ENCODE results near the gene TCERG1L. TPM values are rescaled to one million over a fixed set of nuclear protein-coding genes. Genes with fewer than 3 reads are reported as not detected.

The TCERG1L gene
- polyA plus RNA-seq, 3 donors: not detected

DNA sequence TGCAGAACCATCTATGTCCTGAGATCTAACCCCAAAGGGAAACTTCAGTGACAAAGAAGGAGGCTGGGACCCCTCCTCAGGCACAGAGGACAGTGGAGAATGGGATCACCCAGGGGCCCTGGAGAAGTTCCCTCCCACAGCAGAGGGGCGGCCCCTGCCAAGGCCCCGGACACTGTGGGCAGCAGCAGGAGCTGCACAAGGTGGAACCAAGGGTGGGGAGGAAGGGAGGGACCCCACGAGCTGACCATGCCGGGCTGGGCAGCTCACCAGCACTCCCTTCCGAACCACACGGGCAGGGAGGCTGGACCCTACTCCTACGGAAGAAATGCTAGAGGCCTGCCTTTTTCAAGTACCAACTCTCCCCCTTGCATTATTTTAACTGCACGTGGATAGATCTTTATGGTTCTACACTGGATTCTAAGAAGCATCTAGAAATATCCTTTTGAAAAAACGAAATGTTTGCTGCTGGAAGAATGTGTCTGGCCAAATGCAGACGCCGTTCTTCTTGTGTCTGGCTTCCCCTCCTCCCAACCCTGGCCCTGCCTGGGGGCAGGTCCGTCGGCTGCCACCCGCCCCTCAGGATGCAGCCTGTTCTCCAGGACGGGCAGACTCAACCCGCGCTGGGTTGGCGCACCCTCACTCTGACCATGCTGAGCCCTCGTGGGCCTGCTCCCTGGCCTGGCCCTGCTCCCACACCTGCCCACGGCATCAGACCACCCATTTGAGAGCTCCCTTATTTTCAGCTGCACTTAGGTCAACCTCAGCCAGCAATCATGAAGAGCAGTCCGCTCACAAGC is 193.9 kb downstream of the TCERG1L start:
- Histone ChIP-seq H3K4me1 (ENCODE audit: control insufficient read depth in 1 of 2, insufficient read depth in 2 of 2, low read length in 2 of 2) (no peaks in the 10 kb centered on the region), H3K27ac (ENCODE audit: low read depth in 1 of 2, low read length in 2 of 2) (no peak overlapping the region)

DNA sequence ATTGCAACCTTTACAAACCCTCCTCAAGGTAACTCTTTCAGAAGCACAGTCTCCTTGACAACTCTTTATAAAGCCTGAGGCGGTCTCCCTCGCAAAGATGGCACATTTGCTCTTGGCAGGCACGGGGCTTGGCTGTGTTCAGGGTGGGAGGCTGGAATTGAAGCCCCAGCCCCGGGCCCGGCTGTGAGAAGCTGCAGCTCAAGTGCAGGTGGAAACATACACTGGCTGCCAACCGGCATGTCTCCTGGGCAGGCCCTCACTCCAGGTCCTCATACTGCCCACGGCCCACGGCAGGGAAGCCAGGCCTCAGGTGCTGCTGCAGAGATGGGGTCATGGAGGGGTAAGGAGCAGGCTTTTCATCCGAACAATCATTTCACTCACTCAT is 194.5 kb downstream of the TCERG1L start:
- H3K4me2 ChIP-seq (replicated peaks; ENCODE audit: extremely low read depth, low read length, poor library complexity, severe bottlenecking): no peak overlapping the region
- H3K27ac ChIP-seq (ENCODE audit: low read depth in 1 of 2, low read length in 2 of 2): no peak overlapping the region
- H3K36me3 ChIP-seq (replicated peaks in 1 of 2; ENCODE audit: control insufficient read depth in 1 of 2, insufficient read depth in 2 of 2, low read length in 2 of 2): no peaks in the 10 kb centered on the region
- H3K36me3 Mint-ChIP-seq: no peaks in the 10 kb centered on the region
- DNase-seq: no peak
- no peaks in the 10 kb centered on the region for H4K20me1 ChIP-seq (ENCODE audit: insufficient read depth, low read length)
- no peaks in the 10 kb centered on the region for H3K27me3 ChIP-seq (ENCODE audit: control insufficient read depth in 2 of 2, insufficient read depth in 2 of 2, low read length in 2 of 2)
- H3K79me2 ChIP-seq (ENCODE audit: insufficient read depth, low read length): no peaks in the 10 kb centered on the region
- no peak overlapping the region for H3K27ac Mint-ChIP-seq
- H3K27me3 Mint-ChIP-seq (ENCODE audit: low read depth in 3 of 3): no peaks in the 10 kb centered on the region
- WGBS (ENCODE audit: insufficient coverage): 90% methylated on average over 6 of the region's 9 CpGs
- no peak overlapping the region for H3K9ac ChIP-seq (ENCODE audit: insufficient read depth, low read length, poor library complexity, severe bottlenecking)
- TF ChIP-seq, protein P1, sequence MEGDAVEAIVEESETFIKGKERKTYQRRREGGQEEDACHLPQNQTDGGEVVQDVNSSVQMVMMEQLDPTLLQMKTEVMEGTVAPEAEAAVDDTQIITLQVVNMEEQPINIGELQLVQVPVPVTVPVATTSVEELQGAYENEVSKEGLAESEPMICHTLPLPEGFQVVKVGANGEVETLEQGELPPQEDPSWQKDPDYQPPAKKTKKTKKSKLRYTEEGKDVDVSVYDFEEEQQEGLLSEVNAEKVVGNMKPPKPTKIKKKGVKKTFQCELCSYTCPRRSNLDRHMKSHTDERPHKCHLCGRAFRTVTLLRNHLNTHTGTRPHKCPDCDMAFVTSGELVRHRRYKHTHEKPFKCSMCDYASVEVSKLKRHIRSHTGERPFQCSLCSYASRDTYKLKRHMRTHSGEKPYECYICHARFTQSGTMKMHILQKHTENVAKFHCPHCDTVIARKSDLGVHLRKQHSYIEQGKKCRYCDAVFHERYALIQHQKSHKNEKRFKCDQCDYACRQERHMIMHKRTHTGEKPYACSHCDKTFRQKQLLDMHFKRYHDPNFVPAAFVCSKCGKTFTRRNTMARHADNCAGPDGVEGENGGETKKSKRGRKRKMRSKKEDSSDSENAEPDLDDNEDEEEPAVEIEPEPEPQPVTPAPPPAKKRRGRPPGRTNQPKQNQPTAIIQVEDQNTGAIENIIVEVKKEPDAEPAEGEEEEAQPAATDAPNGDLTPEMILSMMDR (IDR thresholded peaks at IDR 0.05): no peak
- H3K4me3 Mint-ChIP-seq: no peak overlapping the region
- H3K4me1 ChIP-seq (ENCODE audit: control insufficient read depth in 1 of 2, insufficient read depth in 2 of 2, low read length in 2 of 2): no peaks in the 10 kb centered on the region
- peaks cover 11 to 14% of the 10 kb centered on the region in 2 donors for H3K9me3 ChIP-seq (replicated peaks in 1 of 2; ENCODE audit: control insufficient read depth in 1 of 2, insufficient read depth in 1 of 2, low read length in 2 of 2)
- H3K4me1 Mint-ChIP-seq: no peaks in the 10 kb centered on the region
- intact Hi-C loops (cut with micrococcal nuclease): no loop called here
- H3K9me3 Mint-ChIP-seq: peaks cover 0 to 27% (median 7%) of the 10 kb centered on the region in 7 donors
- H3K4me3 ChIP-seq (replicated peaks in 1 of 3; ENCODE audit: low read depth in 2 of 3, low read length in 3 of 3): no peak overlapping the region
- H2AFZ ChIP-seq (ENCODE audit: insufficient read depth, low read depth, low read length, poor library complexity, severe bottlenecking): no peak overlapping the region

More for the DNA sequence above, 193.9 kb downstream of the TCERG1L start:
- TF ChIP-seq, protein P1 (IDR thresholded peaks at IDR 0.05): no peak
- H3K79me2 ChIP-seq (ENCODE audit: insufficient read depth, low read length): no peaks in the 10 kb centered on the region
- intact Hi-C loops (cut with micrococcal nuclease): no loop called here
- Mint-ChIP-seq H3K27ac (no peak overlapping the region), H3K27me3 (ENCODE audit: low read depth in 3 of 3) (no peaks in the 10 kb centered on the region), H3K36me3 (no peaks in the 10 kb centered on the region), H3K4me1 (no peaks in the 10 kb centered on the region), H3K4me3 (no peak overlapping the region), H3K9me3 (peaks cover 0 to 29% (median 11%) of the 10 kb centered on the region in 7 donors)
- H3K4me3 ChIP-seq (replicated peaks in 1 of 3; ENCODE audit: low read depth in 2 of 3, low read length in 3 of 3): no peak overlapping the region
- peaks cover 18 to 20% of the 10 kb centered on the region in 2 donors for H3K9me3 ChIP-seq (replicated peaks in 1 of 2; ENCODE audit: control insufficient read depth in 1 of 2, insufficient read depth in 1 of 2, low read length in 2 of 2)
- H3K4me2 ChIP-seq (replicated peaks; ENCODE audit: extremely low read depth, low read length, poor library complexity, severe bottlenecking): no peak overlapping the region
- H2AFZ ChIP-seq (ENCODE audit: insufficient read depth, low read depth, low read length, poor library complexity, severe bottlenecking): no peak overlapping the region
- H4K20me1 ChIP-seq (ENCODE audit: insufficient read depth, low read length): no peaks in the 10 kb centered on the region
- WGBS (ENCODE audit: insufficient coverage): 90% methylated on average over 20 of the region's 21 CpGs
- no peaks in the 10 kb centered on the region for H3K36me3 ChIP-seq (replicated peaks in 1 of 2; ENCODE audit: control insufficient read depth in 1 of 2, insufficient read depth in 2 of 2, low read length in 2 of 2)
- H3K9ac ChIP-seq (ENCODE audit: insufficient read depth, low read length, poor library complexity, severe bottlenecking): no peak overlapping the region
- DNase-seq: no peak
- H3K27me3 ChIP-seq (ENCODE audit: control insufficient read depth in 2 of 2, insufficient read depth in 2 of 2, low read length in 2 of 2): no peaks in the 10 kb centered on the region
